HEK293 (cell line): ENCODE data around the gene ATXN10.
A peak's percentile ranks its signal among the peaks of the same experiment; 100 is the strongest.

ENCODE experiments used
- CTCF ChIA-PET: fragments of 350-600 bp; formaldehyde crosslinking; extraction: SDS; loops from one replicate; lab custom pipeline; 2021; ENCODE audit warnings: antibody characterized with exemption; lab: Yijun Ruan, JAX
- POLR2A ChIA-PET: fragments of 300-600 bp; formaldehyde crosslinking; extraction: SDS; loops from one replicate; lab custom pipeline; 2020; ENCODE audit warnings: antibody characterized with exemption, inconsistent platforms; lab: Yijun Ruan, JAX
- H3K27ac ChIP-seq: fragments of 200-500 bp; sonication (Bioruptor generic); 2 replicates; pipeline ENCODE4 v1.5.1; 2014; ENCODE audit warnings: low read depth, low read length, control low read depth, inconsistent platforms; ENCODE audit errors: extremely low read depth
- H3K36me3 ChIP-seq, 2 experiments: fragments of 200-500 bp in 1 of 2; sonication (Bioruptor generic) in 1 of 2; 1 replicate in 1 of 2; 2 replicates in 1 of 2; pipeline ENCODE4 v1.5.1; 2014 to 2017; ENCODE audit warnings: inconsistent platforms in 2 of 2, low read length in 2 of 2; ENCODE audit not compliant: control insufficient read depth in 2 of 2, insufficient read depth in 1 of 2
- H3K4me1 ChIP-seq: fragments of 200-500 bp; sonication (Bioruptor generic); 2 replicates; pipeline ENCODE4 v1.5.1; 2014; ENCODE audit warnings: mild to moderate bottlenecking, low read length, inconsistent platforms; ENCODE audit not compliant: control insufficient read depth, insufficient read depth
- H3K4me3 ChIP-seq: 2 replicates; pipeline ENCODE4 v1.5.1; 2011; ENCODE audit warnings: low read depth, mild to moderate bottlenecking, control low read depth, low read length, moderate library complexity
- H3K9me3 ChIP-seq: fragments of 200-500 bp; sonication (Bioruptor generic); 2 replicates; pipeline ENCODE4 v1.5.1; 2014; ENCODE audit warnings: low read depth, low read length, inconsistent platforms; ENCODE audit not compliant: control insufficient read depth, insufficient read depth
- FEZF1 ChIP-seq: fragments of 450-650 bp; formaldehyde crosslinking; IDR thresholded peaks from 2 replicates; pipeline ENCODE4 v1.5.1; 2016; ENCODE audit warnings: missing biosample characterization, missing genetic modification characterization
- SCRT1 ChIP-seq: fragments of 450-650 bp; formaldehyde crosslinking; IDR thresholded peaks from 2 replicates; pipeline ENCODE4 v1.5.1; 2016; ENCODE audit warnings: missing biosample characterization, missing genetic modification characterization, borderline replicate concordance
- SCRT2 ChIP-seq: fragments of 450-650 bp; formaldehyde crosslinking; IDR thresholded peaks from 2 replicates; pipeline ENCODE4 v1.5.1; 2016; ENCODE audit warnings: missing biosample characterization, missing genetic modification characterization
- ZBTB20 ChIP-seq: fragments of 450-650 bp; formaldehyde crosslinking; IDR thresholded peaks from 2 replicates; pipeline ENCODE4 v1.5.1; 2016; ENCODE audit warnings: missing biosample characterization, missing genetic modification characterization
- ZFHX2 ChIP-seq: fragments of 450-650 bp; formaldehyde crosslinking; conservative IDR thresholded peaks from 2 replicates; pipeline ENCODE4 v1.5.1; 2016; ENCODE audit warnings: missing biosample characterization, missing genetic modification characterization
- ZNF138 ChIP-seq: fragments of 450-650 bp; formaldehyde crosslinking; IDR thresholded peaks from 2 replicates; pipeline ENCODE4 v1.5.1; 2016; ENCODE audit warnings: missing biosample characterization, missing genetic modification characterization, borderline replicate concordance
- ZNF169 ChIP-seq: fragments of 450-650 bp; formaldehyde crosslinking; IDR thresholded peaks from 2 replicates; pipeline ENCODE4 v1.5.1; 2016; ENCODE audit warnings: missing biosample characterization, missing genetic modification characterization
- ZNF221 ChIP-seq: fragments of 450-650 bp; formaldehyde crosslinking; IDR thresholded peaks from 2 replicates; pipeline ENCODE4 v1.5.1; 2017; ENCODE audit warnings: missing biosample characterization, missing genetic modification characterization, borderline replicate concordance
- ZNF548 ChIP-seq: fragments of 450-650 bp; formaldehyde crosslinking; IDR thresholded peaks from 2 replicates; pipeline ENCODE4 v1.5.1; 2016; ENCODE audit warnings: missing biosample characterization, missing genetic modification characterization
- ZNF600 ChIP-seq: fragments of 450-650 bp; formaldehyde crosslinking; IDR thresholded peaks from 2 replicates; pipeline ENCODE4 v1.5.1; 2016; ENCODE audit warnings: missing biosample characterization, missing genetic modification characterization
- ZNF768 ChIP-seq: fragments of 450-650 bp; formaldehyde crosslinking; IDR thresholded peaks from 2 replicates; pipeline ENCODE4 v1.5.1; 2018; ENCODE audit warnings: missing biosample characterization, mild to moderate bottlenecking, missing genetic modification characterization
- TF ChIP-seq, protein P1 (sequence below): fragments of 450-650 bp; formaldehyde crosslinking; conservative IDR thresholded peaks from 2 replicates; pipeline ENCODE4 v1.5.1; 2016; ENCODE audit warnings: low read depth, missing biosample characterization, missing genetic modification characterization
- TF ChIP-seq, protein P2 (sequence below): fragments of 450-650 bp; formaldehyde crosslinking; IDR thresholded peaks from 2 replicates; pipeline ENCODE4 v1.5.1; 2017; ENCODE audit warnings: missing biosample characterization, missing genetic modification characterization
- TF ChIP-seq, protein P3 (sequence below): fragments of 450-650 bp; formaldehyde crosslinking; IDR thresholded peaks from 2 replicates; pipeline ENCODE4 v1.5.1; 2016; ENCODE audit warnings: missing biosample characterization, missing genetic modification characterization

The ATXN10 gene

DNA sequence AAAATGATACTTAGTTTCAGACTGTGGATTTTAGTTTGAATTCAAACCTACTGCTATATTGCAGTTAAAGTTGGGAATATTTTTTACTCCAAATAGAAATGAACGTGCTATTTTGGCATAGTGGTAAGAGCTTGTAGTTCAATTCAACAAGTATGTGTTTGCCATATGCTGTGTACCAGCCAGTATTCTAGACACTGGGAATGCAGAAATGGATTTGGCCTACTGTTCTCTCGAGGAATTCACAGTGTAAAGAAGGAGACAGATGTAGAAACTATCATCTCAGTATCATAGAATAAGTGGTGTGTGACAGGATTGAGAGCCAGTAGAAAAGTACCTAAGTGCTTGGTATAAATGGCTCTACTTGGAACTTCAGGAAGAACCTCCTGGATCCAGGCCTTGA lies 80.4 kb downstream of the ATXN10 start (continued):
- TF ChIP-seq, protein P1, sequence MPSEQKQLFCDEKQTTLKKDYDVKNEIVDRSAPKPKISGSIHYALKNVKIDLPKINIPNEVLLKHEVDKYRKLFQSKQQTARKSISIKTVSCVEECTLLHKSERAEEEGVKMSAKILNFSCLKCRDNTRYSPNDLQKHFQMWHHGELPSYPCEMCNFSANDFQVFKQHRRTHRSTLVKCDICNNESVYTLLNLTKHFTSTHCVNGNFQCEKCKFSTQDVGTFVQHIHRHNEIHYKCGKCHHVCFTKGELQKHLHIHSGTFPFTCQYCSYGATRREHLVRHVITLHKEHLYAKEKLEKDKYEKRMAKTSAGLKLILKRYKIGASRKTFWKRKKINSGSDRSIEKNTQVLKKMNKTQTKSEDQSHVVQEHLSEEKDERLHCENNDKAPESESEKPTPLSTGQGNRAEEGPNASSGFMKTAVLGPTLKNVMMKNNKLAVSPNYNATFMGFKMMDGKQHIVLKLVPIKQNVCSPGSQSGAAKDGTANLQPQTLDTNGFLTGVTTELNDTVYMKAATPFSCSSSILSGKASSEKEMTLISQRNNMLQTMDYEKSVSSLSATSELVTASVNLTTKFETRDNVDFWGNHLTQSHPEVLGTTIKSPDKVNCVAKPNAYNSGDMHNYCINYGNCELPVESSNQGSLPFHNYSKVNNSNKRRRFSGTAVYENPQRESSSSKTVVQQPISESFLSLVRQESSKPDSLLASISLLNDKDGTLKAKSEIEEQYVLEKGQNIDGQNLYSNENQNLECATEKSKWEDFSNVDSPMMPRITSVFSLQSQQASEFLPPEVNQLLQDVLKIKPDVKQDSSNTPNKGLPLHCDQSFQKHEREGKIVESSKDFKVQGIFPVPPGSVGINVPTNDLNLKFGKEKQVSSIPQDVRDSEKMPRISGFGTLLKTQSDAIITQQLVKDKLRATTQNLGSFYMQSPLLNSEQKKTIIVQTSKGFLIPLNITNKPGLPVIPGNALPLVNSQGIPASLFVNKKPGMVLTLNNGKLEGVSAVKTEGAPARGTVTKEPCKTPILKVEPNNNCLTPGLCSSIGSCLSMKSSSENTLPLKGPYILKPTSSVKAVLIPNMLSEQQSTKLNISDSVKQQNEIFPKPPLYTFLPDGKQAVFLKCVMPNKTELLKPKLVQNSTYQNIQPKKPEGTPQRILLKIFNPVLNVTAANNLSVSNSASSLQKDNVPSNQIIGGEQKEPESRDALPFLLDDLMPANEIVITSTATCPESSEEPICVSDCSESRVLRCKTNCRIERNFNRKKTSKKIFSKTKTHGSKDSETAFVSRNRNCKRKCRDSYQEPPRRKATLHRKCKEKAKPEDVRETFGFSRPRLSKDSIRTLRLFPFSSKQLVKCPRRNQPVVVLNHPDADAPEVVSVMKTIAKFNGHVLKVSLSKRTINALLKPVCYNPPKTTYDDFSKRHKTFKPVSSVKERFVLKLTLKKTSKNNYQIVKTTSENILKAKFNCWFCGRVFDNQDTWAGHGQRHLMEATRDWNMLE, result no peak

DNA sequence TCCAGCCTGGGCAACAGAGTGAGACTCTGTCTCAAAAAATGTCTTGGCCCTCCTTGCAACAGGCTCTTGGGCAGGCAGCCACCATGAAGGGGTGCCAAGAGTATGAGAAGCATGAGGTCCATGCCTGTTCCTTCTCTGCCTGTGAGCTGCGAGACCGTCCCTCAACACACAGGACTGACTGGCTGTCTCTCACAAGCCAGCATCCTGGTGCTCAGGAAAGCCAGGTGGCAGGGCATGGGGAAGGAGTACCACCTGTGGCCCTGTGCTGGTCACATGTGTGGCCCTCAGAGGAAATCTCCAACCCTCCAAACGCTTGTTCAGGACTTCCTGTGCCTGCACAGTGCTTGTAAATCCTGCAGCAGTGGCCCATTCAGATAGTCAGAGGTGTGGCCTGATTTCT lies 83.2 kb downstream of the ATXN10 start:
- H3K9me3 ChIP-seq, result no peaks in the 10 kb centered on the region
- H3K36me3 ChIP-seq, result peaks cover 4 to 14% of the 10 kb centered on the region in 2 experiments
- no peak overlapping the region for H3K27ac ChIP-seq
- no peak overlapping the region for H3K4me3 ChIP-seq
- TF ChIP-seq ZNF600 (tag by site-specific recombination) (no peak), SCRT1 (tag by site-specific recombination) (0 out of 2 replicates have a peak, but pooled peaks have one; percentile 68), ZNF548 (tag by site-specific recombination) (no peak), ZFHX2 (tag by site-specific recombination) (no peak), SCRT2 (tag by site-specific recombination) (peak; percentile 65), ZBTB20 (tag by site-specific recombination) (no peak), ZNF768 (tag by site-specific recombination) (no peak), ZNF138 (tag by site-specific recombination) (no peak)
- POLR2A ChIA-PET, result no interaction called here
- H3K4me1 ChIP-seq, result peaks cover 5% of the 10 kb centered on the region; the same call in 1 of the 2 replicates
- CTCF ChIA-PET, result no interaction called here

DNA sequence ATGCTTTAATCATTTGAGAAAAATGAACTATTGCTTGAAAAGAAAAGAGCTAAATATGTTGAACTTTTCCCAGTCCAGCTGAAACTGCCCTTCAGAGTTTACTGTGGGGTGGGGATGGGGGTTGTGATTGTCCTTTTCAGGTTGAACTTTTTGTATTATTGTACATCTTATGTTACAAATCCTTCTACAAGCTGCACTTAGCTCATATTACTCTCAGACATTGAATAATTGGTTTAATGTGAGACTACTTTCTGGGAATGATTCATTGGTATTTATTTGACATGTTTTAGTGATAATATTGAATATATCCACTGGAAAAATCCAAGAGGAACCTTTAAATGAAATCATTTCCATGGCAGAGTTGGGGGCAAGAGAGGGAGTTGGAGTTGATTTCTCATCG lies 84.9 kb downstream of the ATXN10 start:
- Histone ChIP-seq H3K4me3 (no peak overlapping the region), H3K36me3 (peaks cover 0 to 23% of the 10 kb centered on the region in 2 experiments; a peak in 2 of 3 replicates)
- CTCF ChIA-PET, result interaction anchor here (1.0 kb wide), 1 partner anchor 107 kb away, joined by 3 read pairs; no protein-coding TSS in a partner anchor
- TF ChIP-seq FEZF1 (peak; percentile 68), ZNF169 (tag by site-specific recombination) (no peak), ZNF221 (tag by site-specific recombination) (no peak)
- TF ChIP-seq, protein P2, sequence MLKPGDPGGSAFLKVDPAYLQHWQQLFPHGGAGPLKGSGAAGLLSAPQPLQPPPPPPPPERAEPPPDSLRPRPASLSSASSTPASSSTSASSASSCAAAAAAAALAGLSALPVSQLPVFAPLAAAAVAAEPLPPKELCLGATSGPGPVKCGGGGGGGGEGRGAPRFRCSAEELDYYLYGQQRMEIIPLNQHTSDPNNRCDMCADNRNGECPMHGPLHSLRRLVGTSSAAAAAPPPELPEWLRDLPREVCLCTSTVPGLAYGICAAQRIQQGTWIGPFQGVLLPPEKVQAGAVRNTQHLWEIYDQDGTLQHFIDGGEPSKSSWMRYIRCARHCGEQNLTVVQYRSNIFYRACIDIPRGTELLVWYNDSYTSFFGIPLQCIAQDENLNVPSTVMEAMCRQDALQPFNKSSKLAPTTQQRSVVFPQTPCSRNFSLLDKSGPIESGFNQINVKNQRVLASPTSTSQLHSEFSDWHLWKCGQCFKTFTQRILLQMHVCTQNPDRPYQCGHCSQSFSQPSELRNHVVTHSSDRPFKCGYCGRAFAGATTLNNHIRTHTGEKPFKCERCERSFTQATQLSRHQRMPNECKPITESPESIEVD, result peak; percentile 59; the same call in 1 of the 2 replicates
- TF ChIP-seq, protein P3, sequence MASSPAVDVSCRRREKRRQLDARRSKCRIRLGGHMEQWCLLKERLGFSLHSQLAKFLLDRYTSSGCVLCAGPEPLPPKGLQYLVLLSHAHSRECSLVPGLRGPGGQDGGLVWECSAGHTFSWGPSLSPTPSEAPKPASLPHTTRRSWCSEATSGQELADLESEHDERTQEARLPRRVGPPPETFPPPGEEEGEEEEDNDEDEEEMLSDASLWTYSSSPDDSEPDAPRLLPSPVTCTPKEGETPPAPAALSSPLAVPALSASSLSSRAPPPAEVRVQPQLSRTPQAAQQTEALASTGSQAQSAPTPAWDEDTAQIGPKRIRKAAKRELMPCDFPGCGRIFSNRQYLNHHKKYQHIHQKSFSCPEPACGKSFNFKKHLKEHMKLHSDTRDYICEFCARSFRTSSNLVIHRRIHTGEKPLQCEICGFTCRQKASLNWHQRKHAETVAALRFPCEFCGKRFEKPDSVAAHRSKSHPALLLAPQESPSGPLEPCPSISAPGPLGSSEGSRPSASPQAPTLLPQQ, result no peak
- TF ChIP-seq, all 188 proteins: peak for 2
- Histone ChIP-seq H3K4me1 (peaks cover 5% of the 10 kb centered on the region; the same call in 1 of the 2 replicates), H3K9me3 (no peaks in the 10 kb centered on the region), H3K27ac (no peak overlapping the region)
- POLR2A ChIA-PET, result interaction anchor here (0.6 kb wide), 1 partner anchor 72 kb away, joined by 4 read pairs; no protein-coding TSS in a partner anchor
